Islet of Langerhans (tissue), 1 donor: ENCODE results near the gene ABL2.
A peak's percentile ranks its signal among the peaks of the same experiment; 100 is the strongest.
"Not testable (repeated sequence)": the region's sequence is repeated elsewhere in the genome, so short reads cannot be mapped to it uniquely, and the experiment has no call there.

ENCODE experiments used
- FAIRE-seq: peaks from one replicate; lab custom pipeline; 2011; peaks lifted over from hg19 to GRCh38; lab: Jason Lieb, UNC

The ABL2 gene

DNA sequence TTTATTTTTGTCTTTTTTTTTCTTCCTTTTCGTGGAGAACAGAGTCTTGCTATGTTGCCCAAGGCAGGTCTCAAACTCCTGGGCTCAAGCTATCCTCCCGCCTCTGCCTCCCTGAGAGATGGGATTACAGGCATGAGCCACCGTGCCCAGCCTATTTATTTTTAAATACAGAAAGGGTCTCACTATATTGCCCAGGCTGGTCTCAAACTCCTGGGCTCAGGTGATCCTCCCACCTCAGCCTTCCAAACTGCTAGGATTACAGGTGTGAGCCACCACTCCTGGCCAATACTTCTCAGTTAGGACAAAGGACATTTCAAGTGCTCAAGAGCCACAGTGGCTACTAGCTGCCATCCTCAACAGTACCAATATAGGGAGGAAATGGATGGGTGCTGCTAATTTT, 16.2 kb downstream of the ABL2 start:
- FAIRE-seq = not testable (repeated sequence)

DNA sequence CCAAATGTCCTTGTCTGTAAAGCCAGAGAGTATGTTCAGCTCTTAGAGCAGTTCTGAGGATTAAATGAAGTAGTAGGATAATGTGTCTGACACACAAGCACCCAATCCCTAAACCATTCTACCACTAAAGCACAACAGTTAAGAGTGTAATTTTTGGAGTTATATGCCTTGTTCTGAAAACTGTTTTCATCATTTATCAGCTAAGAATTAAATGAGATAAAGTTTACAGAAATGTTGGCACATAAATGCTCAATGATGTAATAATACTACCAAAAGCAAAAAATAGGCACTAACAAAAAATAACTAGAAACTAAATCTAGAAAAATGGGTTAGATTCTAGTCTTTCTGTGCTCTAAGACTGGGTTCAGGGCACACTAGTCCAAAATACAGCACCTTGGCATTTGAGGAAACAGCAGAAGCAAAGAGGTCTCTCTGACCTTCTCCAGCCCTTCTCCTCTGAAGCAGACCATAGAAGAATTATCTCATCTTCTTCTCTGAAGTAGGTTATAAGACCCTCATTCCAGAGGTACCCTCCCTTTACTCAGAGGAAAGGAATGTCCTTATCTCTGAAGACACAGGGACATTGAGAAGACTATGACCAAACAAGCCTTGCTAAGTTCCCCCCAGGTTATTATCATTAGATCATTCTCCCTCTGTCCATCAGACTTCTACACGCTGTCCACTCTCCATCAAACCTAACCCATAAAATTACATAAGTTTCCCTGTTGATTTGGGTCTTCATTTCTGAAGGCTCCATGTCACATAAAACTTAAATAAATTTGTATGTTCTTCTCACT, 20.6 kb downstream of the ABL2 start:
- FAIRE-seq = no peak

DNA sequence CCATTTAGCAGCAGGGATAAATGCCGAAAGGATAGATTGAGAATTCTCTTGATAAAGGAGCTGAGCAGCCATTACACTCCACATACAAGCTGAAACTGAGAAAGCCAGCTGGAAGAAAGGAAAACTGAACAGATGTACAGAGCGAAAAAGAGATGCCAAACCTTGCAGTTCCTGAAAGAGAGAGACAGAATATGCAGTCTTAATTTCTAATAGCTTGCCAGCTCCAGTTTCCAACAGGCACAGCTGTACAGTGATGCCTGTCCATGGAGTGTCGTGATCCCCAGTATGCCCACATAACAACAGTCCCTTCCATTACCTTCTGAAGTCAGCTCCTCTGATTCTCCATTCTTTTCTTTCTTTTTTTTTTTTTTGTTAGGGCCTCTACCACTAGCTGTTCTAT, 22.7 kb downstream of the ABL2 start:
- no peak for FAIRE-seq

DNA sequence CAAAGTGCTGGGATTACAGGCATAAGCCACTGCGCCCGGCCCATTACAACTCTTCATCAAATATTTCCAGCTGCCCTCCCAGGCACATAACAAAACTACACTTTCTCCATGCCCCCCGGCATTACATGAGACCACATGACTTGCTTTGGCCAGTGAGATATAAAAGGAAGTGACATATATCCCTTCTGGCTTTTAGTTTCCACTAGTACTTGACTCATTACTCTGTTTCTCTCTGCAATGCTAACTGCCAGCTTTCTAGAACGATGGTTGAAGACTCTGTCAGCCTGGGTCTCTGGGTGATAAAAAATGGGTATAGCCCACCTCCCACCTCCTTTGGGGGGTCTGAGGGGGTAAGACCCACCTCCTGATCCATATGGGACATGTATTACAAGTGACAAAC, 24.2 kb downstream of the ABL2 start:
- no peak for FAIRE-seq

- FAIRE-seq = no peak
Observed at GRCh38 chr1:179202161-179202560, 27.3 kb downstream of the ABL2 start.

DNA sequence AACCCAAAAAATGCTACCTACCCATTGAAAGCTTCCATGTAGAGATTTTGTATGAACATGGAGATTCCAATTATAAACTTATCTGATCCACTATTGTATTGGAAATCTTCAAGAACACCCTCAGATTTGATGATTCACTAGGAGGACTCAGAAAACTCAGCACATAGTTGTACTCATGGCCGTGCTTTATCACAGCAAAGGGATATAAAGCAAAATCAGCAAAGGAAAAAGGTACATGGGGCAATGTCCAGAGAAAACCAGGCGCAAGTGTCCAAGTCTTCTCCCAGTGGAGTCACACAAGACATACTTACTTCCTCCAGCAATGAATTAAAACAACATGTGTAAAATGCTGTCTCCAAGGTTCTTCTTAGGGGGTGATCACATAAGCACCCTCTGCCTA, 28.9 kb downstream of the ABL2 start:
- no peak for FAIRE-seq

- no peak for FAIRE-seq
Observed at GRCh38 chr1:179197690-179198297, 31.7 kb downstream of the ABL2 start.

- FAIRE-seq = peak; percentile 13
Observed at GRCh38 chr1:179195857-179196256, 33.6 kb downstream of the ABL2 start.

DNA sequence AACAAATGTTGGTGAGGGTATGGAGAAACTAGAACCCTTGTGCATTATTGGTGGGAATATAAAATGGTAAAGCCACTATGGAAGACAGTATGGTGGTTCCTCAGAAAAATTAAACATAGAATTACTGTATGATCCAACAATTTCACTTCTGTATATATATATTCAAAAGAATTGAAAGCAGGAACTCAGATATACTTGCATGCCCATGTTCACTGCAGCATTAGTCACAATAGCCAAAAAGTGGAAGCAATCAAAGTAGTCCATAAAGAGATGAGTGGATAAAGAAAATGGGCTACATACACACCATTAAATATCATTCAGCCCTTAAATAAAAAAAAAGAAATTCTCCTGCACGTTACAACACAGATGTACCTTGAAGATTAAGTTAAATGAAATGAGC, 34.1 kb downstream of the ABL2 start:
- no peak for FAIRE-seq

GRCh38 chr1:179194068-179194537, 35.4 kb downstream of the ABL2 start:
- FAIRE-seq = no peak

- FAIRE-seq = no peak
Observed at GRCh38 chr1:179190861-179191260, 38.6 kb downstream of the ABL2 start.

GRCh38 chr1:179187735-179188471, 41.6 kb downstream of the ABL2 start:
- no peak for FAIRE-seq

DNA sequence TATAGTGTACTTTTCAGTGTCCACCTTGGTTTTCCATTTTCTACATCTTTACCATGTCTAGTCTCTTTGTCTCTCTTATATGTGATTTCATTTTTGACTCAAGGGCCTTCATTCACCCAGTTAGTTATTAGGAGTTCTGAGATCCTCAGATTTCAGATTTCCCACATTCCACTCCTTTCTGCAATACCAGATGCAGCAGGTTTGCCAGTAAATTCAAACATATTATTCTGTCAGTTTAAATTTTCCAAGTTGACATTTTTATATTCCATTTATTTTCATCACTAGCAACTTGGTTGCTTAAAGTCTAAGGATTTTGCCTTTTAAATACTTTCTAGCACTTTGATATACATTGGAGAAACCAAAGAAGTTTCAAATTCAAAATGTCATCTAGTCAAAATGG, 42.4 kb downstream of the ABL2 start:
- no peak for FAIRE-seq

DNA sequence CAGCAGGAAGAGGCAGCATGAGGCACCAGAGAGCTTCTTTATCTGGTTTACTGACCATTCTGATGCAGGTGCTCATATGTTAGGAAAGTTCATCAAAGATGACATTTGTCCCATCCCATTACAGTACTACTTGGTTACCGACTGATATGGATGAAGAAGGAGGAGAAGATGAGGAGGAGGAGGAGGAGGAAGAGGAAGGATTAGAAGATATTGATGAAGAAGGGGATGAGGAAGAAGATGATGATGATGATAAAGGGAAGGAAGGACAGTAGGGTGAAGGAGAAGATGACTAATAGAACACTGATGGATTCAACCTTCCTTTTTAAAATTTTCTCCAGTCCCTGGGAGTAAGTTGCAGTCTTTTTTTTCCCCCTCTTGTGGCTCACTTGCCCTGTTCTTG, 45.1 kb downstream of the ABL2 start:
- FAIRE-seq = no peak

DNA sequence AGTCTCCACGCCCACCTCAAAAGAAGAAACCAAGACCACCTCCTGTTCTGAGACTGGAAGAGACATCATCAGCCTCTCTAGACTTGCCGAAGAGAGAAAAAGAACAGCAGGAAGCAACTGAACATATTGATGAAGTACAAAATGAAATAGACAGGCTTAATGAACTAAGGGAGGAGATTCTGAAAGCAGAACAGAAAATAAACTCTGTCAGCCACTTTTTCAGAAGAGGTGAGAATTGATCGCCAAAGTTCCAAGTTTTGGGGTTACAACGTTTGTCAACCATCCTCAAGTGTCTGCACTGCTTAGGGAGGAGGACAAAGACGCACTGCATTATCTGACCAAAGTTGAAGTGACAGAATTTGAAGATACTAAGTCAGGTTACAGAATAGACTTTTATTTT, 45.6 kb downstream of the ABL2 start:
- FAIRE-seq = no peak

DNA sequence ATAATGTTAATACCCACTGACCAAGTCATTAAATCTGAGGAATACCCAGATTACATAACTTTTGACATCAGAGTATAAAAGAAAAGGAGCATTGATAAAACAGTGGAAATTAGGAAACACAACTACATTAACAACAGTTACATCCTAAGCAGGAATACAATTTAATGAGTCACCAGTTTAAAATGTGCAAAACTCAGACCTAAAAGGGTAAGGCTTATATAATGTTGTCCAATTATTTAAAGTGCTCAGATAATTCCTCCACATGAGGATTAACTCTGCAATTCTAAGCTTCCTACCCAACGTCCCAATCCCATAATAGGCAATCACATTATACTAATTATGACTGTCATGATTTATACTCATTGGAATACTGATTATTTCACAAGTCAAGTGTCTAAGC, 50.5 kb downstream of the ABL2 start:
- FAIRE-seq = no peak

DNA sequence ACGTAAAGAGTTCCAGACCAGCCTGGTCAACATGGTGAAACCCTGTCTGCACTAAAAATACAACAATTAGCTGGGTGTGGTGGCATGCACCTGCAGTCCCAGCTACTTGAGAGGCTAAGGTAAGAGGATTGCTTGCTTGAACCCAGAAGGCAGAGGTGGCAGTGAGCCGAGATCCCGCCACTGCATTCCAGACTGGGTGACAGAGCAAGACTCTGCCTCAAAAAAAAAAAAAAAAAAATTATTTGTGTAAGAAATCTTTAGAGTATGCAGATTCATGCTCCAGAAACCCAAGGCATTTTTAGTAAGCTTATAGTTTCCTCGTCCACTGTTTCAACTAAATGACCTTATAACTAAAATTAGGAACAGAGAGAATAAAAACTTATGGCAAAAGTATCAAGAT, 51.3 kb downstream of the ABL2 start:
- no peak for FAIRE-seq

GRCh38 chr1:179177615-179178014, 51.9 kb downstream of the ABL2 start:
- FAIRE-seq = no peak

- FAIRE-seq = no peak
Observed at GRCh38 chr1:179177182-179177581, 52.3 kb downstream of the ABL2 start.

- FAIRE-seq = no peak
Observed at GRCh38 chr1:179175011-179175841, 54.3 kb downstream of the ABL2 start.

DNA sequence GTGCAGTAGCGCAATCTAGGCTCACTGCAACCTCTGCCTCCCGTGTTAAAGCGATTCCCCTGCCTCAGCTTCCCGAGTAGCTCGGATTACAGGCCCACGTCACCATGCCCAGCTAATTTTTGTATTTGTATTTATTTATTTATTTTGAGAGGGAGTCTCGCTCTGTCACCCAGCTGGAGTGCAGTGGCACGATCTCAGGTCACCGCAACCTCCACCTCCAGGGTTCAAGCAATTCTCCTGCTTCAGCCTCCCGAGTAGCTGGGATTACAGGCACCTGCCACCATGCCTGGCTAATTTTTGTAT, 59.1 kb downstream of the ABL2 start:
- FAIRE-seq = not testable (repeated sequence)

DNA sequence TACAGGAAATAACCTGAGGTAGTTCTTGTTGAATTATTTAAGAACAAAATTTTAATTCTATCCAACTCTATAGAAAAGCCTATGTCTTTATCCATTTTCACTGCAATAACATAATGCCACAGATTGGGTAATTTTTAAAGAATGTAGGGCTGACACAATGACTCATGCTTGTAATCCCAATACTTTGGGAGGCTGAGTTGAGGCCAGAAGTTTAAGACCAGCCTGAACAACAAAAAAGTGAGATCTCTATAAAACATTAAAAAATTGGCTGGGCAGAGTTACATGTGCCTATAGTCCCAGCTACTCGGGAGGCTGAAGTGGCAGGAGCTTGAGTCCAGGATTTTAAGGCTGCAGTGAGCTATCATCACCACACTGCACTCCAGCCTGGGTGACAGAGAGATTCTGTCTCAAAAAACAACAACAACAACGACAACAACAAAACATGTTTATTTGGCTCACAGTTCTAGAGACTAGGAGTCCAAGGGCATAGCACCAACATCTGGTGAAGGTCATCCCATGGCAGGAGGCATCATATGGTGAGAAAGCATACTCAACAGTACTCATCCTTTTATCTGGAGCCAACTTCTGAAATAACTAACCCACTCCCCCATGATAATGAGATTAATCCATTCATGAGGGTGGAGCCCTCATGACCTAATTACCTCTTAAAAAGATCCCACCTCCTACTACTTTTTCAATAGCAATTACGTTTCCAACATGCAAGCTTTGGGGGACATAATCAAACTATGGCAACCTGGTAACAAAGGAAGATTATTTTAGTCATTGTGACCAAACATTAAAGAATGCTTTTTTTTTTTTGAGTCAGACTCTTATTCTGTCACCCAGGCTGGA, 59.6 kb downstream of the ABL2 start:
- no peak for FAIRE-seq
